Measurements from ENCODE around the gene OR6S1.

DNA sequence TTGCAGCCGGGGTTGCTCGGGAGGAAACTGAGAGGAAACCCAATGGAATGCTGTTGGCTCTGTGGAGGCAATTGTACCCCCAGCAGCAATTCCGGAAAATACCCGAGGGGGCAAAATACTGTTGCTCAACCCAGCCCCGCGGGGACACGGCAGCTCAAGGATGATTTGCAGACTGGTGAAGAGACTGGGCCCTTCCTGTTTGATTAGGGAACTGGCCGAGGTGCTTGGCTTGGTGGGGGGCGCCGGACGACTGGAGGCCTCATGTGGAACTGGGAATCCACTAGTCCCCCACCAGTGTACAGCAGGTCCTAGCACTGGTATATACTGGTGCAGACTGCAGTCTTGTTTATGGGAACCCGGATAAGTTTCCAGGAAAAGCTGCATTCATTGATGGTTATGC lies 40.0 kb downstream of the OR6S1 start:
- TF ChIP-seq, protein P1, sequence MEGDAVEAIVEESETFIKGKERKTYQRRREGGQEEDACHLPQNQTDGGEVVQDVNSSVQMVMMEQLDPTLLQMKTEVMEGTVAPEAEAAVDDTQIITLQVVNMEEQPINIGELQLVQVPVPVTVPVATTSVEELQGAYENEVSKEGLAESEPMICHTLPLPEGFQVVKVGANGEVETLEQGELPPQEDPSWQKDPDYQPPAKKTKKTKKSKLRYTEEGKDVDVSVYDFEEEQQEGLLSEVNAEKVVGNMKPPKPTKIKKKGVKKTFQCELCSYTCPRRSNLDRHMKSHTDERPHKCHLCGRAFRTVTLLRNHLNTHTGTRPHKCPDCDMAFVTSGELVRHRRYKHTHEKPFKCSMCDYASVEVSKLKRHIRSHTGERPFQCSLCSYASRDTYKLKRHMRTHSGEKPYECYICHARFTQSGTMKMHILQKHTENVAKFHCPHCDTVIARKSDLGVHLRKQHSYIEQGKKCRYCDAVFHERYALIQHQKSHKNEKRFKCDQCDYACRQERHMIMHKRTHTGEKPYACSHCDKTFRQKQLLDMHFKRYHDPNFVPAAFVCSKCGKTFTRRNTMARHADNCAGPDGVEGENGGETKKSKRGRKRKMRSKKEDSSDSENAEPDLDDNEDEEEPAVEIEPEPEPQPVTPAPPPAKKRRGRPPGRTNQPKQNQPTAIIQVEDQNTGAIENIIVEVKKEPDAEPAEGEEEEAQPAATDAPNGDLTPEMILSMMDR (IDR thresholded peaks at IDR 0.05) = no peak
- TF ChIP-seq POLR2A (IDR thresholded peaks at IDR 0.05) = no peak

Measured in suprapubic skin (tissue), 3 donors.